ENCODE data around the gene CACNG4.

Gene CACNG4

DNA sequence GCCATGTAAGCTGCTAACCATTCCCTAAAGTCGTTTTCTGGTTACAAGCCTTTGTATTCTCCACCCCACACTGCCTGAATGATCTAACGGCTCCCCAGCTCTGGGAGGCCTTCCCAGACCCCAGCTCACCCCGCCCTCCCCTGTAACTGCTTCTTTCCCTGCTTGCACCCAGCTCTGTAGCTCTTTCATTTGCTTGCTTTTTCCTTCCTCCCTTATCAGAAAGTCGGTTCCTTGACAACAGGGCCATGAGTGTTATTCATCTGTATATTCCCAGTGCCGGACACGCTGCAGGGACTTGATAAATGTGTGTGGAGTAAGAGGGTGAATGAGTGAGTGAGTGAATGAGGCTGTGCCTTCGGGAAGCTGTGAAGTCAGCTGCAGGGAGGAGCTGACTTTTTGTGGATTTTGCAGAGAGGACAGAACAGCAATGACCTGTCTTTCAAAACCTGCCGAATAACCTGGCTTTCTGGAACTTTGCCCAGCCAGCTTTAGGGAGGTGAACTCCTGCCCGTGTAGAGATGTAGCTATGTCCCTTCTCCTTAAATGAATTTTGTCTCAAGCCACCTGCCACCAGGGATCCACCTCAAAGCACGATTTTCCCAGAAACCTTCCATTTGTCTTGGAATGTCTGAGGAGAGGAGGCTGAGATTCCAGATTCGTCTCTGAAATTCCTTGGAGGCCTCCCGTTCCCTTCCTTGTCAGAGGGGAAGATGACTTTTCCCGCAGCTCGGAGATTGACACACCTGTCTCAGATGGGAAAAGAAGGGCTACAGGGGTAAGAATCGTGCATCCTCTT, 20.0 kb upstream of the CACNG4 start:
- peak; percentile 52 for DNase-seq

DNA sequence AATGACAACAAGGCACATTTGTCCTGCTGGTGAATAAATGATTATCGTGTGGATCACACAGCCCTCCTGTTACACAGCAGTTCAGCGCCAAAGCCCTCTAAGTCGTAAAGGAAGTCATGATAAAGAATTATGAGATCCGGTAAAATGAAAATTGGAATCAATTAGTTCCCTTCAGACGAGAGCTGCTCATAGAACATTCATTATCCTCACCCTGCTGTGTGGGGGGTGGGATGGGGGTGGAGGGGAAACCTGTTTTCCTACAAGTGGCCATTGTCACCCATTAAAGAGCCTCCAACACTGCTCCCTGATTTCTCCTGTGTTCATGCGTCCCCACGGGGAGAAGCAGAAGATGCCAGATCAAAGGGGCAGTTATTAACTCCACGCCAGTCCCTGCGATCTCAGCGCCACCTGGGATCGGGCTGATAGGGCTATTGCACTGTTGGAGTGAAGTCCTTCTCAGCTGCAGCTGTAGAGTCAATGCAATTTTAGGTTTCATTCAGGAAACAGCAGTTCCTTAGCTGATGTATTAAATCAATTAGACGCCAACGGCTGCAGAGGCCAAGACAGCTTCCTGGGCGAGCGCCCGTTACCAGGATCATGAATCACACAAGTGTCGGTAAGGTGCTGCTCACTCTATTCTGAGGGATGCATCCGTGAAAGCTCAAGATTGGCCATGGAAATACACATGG, 19.2 kb upstream of the CACNG4 start:
- DNase-seq: peak; percentile 57

DNA sequence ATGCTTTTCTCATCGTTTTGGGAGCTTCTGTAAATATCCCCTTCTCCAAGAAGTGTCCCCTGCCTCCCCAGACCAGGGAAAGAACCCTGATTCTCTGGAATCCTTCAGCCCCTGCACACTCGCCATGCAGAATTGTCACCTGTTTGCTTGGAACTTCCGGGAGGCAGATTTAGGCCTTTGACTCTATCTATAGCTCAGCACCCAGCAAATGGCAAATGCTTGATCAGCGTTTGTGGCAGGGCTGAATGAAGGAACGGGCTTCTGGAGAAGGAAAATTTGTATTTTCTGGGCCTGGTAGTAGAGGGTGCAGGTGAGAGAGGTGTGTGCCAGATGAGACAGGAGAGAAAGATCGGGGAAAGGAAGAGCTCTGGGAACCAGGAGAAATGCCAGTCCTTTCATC, 18.3 kb upstream of the CACNG4 start:
- no peak for DNase-seq

GRCh38 chr17:66947311-66947710, 17.2 kb upstream of the CACNG4 start:
- DNase-seq: no peak

- DNase-seq: no peak
Measured at GRCh38 chr17:66948061-66948750, 16.3 kb upstream of the CACNG4 start.

DNA sequence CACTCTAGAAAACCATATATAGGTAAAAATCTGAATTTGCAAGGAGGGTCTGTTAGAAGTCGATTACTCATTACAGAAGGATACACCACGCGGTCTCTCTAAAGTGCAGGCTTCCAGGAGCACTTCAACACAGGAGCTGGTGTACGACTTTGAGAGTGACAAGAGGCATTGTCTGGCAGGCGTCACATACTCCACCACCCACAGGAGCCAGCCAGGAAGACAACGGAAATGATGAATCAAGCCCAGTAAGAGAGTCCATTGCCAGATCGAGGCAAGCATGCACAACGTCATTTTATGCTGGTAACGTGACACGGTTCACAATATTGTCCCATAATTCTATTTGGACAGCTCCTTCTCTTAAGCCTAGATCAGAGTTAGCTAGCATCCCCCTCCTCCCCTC, 15.0 kb upstream of the CACNG4 start:
- no peak for DNase-seq

GRCh38 chr17:66950325-66950724, 14.2 kb upstream of the CACNG4 start:
- no peak for DNase-seq

DNA sequence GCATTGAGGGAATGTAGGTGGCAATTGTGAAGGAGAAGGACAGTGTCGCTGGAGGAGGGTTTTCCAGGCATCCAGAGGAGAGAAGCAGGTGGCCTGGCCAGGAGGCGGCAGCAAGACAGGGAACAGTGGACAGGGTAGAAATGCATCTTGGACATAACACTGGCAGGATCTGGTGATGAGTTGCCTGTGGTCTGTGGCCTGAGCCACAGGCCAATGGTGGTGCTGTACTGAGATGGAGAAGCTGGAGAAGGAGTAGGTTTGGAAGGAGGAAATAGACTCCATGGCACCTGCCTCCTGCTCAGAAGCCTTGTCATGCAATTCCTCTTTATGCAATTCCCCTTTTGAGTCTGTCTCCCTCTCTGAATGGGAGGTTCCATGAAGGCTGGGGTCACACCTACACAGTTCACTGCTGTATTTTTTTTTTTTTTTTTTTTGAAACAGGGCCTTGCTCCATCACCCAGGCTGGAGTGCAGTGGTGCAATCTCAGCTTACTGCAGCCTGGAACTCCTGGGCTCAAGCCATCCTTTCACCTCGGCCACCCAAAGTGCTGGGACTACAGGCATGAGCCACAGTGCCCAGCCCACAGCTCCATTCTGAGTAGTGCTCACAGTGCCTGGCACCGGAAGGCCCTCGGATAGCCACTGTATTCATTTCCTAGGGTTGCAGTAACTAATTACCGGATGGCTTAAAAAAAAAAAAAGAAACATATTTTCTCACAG, 13.5 kb upstream of the CACNG4 start:
- no peak for DNase-seq

GRCh38 chr17:66951605-66951953, 12.9 kb upstream of the CACNG4 start:
- no peak for DNase-seq

- no peak for DNase-seq
Measured at GRCh38 chr17:66952031-66952524, 12.4 kb upstream of the CACNG4 start.

- DNase-seq: no peak
Measured at GRCh38 chr17:66952681-66953629, 11.6 kb upstream of the CACNG4 start.

GRCh38 chr17:66953630-66954020, 10.9 kb upstream of the CACNG4 start:
- no peak for DNase-seq

- DNase-seq: no peak
Measured at GRCh38 chr17:66954632-66955031, 9.9 kb upstream of the CACNG4 start.

GRCh38 chr17:66955821-66956220, 8.7 kb upstream of the CACNG4 start:
- no peak for DNase-seq

GRCh38 chr17:66956941-66957340, 7.6 kb upstream of the CACNG4 start:
- no peak for DNase-seq

GRCh38 chr17:66957343-66957742, 7.2 kb upstream of the CACNG4 start:
- no peak for DNase-seq

DNA sequence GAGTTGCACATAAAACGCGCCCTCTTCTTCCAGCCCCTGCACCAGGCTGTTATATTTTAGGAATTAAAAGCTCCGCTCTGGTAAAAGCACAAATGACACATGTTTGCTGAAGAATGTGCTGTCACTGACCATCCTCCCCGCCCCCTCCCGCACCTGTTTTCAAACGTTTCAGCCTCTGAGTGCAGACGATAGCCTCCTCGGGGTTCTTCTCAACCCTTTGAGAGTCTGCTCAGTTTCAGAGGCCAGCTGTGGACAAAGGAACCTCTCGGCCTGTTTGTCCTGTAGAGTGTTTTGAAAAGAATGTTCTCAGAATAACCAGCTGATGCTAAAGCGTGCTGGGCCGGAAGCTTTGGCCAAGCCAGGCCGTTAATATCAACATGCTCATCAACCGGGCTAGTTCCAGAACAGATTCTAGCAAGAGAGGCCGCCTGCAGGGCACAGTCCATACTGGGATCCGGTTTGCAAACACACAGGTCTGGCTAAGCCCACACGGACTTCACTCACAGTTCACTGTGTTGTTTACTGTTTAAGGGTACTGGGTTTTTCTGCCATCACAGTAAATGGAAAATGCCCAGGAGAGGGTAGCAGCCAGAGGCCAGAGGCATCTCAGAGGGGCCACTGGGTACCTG, 6.4 kb upstream of the CACNG4 start:
- DNase-seq: no peak

DNA sequence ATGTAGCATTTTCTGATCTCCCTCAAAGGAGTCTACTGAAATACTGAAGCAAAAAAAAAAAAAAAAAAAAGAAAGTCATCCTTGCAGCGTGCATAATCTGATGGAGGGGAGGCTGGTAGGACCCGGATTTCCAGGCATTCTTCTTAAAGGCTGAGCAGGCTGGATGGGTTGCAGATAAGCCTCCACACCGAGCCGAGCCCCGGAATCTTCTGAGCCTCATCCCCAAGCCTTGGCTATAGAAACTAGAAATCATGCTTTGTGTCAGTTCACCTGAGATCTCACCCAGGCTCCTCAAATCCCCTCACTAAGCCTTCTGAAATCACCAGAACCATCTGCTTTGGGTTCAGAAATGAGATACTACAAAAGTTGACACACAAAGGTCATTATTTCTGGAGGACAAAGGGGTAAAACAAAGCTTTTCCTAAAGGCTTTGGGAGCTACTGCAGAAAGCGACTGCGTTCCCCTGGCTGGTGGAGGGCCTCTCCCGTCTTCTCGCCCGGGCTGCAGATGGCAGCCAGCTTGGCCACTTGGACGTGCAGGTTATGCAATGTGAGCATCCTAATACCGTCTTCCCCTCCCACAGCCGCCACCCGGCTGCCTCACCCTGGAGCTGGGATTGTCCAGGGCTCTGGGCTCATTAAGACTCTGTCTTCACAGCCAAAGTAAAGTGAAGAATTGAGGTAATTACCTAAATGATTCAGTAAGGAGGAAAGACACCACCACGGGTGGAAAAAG, 4.7 kb upstream of the CACNG4 start:
- no peak for DNase-seq

DNA sequence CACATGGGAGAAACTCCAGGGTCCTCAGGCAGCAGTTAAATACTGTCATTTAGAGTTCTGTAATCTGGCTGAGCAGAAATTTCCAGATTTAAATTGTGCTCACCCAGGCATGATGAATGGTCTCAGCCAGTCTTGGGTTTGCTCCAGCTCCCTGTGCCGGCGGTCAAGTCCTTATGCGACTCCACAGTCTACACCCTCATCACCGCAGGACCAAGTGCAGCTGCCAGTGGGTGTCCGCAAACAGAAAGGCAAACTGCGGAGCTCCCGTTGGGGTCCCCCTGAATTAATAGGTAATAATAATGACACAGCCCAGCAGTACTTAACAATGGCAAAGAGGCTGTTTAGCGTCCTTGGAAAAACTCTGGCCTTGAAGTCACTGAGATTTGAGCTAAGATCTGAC, 3.9 kb upstream of the CACNG4 start:
- no peak for DNase-seq

DNA sequence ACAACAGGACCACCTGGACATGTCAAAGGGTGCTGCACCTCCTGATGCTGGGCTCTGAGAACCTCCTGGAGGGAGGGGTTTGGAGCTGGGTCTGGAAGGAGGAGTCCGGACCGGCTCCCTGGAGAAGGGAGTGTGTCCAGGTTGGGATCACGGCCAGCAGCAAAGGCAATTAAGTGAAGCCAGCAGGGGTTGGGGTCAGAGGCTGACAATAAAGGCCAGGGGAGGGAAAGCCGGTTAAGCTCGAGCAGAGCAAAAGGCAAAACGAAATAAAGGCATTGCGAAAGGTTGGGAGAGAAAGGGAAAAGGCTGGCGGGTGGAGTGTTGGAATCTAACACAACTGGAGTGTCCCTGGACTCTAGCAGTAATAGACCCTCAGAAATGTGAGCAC, 992 bp upstream of the CACNG4 start:
- DNase-seq: no peak
